HG03066 (cell line): ENCODE data around the gene RPL10A.
A peak's percentile ranks its signal among the peaks of the same experiment; 100 is the strongest.

ENCODE experiments used
- ATAC-seq: cut with Tn5 transposase; IDR thresholded peaks from one replicate; pipeline ENCODE4 v1.9.1; 2021; ENCODE audit warnings: low read depth; ENCODE audit not compliant: unreplicated experiment

The RPL10A gene

GRCh38 chr6:35445691-35446090 lies 22.5 kb upstream of the RPL10A start:
- ATAC-seq, result no peak

- ATAC-seq, result no peak
These were observed 20.0 kb upstream of the RPL10A start for GRCh38 chr6:35448191-35448590.

- no peak for ATAC-seq
These were observed 18.8 kb upstream of the RPL10A start for GRCh38 chr6:35449287-35449881.

- peak; percentile 8 for ATAC-seq
These were observed 16.6 kb upstream of the RPL10A start for GRCh38 chr6:35451354-35452182.

GRCh38 chr6:35452183-35453090 lies 15.8 kb upstream of the RPL10A start, which contains the start of gene FANCE:
Gene FANCE, plus strand, starts transcription at chr6:35452338. Its CDS starts 208 bp downstream, at chr6:35452546.
- ATAC-seq, result peak; percentile 85

- no peak for ATAC-seq
These were observed 15.0 kb upstream of the RPL10A start for GRCh38 chr6:35453236-35453635.

- ATAC-seq, result no peak
These were observed 13.7 kb upstream of the RPL10A start for GRCh38 chr6:35454391-35455110.

- ATAC-seq, result no peak
These were observed 10.3 kb upstream of the RPL10A start for GRCh38 chr6:35457907-35458306.

GRCh38 chr6:35461270-35461669 lies 6.9 kb upstream of the RPL10A start:
- ATAC-seq, result no peak

GRCh38 chr6:35463292-35463691 lies 4.9 kb upstream of the RPL10A start:
- ATAC-seq, result no peak

- no peak for ATAC-seq
These were observed 2.6 kb upstream of the RPL10A start for GRCh38 chr6:35465646-35466045.

GRCh38 chr6:35468980-35469750 lies 964 bp downstream of the RPL10A start:
- no peak for ATAC-seq

GRCh38 chr6:35469751-35470662 lies 1.8 kb downstream of the RPL10A start:
- ATAC-seq, result no peak

GRCh38 chr6:35470663-35471120 lies 2.5 kb downstream of the RPL10A start:
- ATAC-seq, result no peak

- no peak for ATAC-seq
These were observed 3.7 kb downstream of the RPL10A start for GRCh38 chr6:35471836-35472345.

GRCh38 chr6:35473075-35473849 lies 5.1 kb downstream of the RPL10A start:
- ATAC-seq, result no peak

GRCh38 chr6:35473850-35474130 lies 5.6 kb downstream of the RPL10A start:
- ATAC-seq, result no peak
